Measurements from ENCODE around the gene VWA3A. TPM values are rescaled to one million over a fixed set of nuclear protein-coding genes. Genes with fewer than 3 reads are reported as not detected.
"Not testable (repeated sequence)": the region's sequence is repeated elsewhere in the genome, so short reads cannot be mapped to it uniquely, and the experiment has no call there.

The VWA3A gene
- total and polyA plus RNA-seq, 2 experiments from 2014 or later = not detected

DNA sequence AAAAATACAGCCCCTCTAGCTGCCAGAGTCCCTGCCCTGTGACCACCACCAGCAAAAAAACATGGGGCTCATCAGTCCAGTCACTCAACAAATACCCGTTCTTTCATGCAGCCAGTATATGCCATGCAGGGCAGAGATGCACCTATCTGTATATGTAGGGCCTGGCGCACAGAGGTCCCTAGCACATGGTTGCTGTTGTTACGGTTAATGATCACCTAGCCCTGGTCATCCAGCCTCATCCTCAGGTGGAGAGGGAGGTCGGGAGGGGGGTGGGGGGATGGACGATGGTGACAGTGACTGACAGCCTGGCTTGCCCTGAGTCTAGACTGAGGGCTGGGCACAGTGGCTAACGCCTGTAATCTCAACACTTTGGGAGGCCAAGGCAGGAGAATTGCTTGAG lies 71.5 kb downstream of the VWA3A start:
- in situ Hi-C loops (cut with MboI) = no loop called here
- Histone ChIP-seq H3K36me3 (ENCODE audit: low read depth) (no peaks in the 10 kb centered on the region), H3K79me2 (ENCODE audit: insufficient read depth) (no peaks in the 10 kb centered on the region), H2AFZ (no peak overlapping the region), H3K9ac (no peak overlapping the region), H4K20me1 (ENCODE audit: insufficient read depth) (no peaks in the 10 kb centered on the region), H3K9me3 (ENCODE audit: low read depth) (no peaks in the 10 kb centered on the region), H3K4me1 (ENCODE audit: insufficient read depth) (no peaks in the 10 kb centered on the region), H3K27me3 (replicated peaks; ENCODE audit: insufficient read depth) (peaks cover 23% of the 10 kb centered on the region), H3K9me2 (ENCODE audit: insufficient read depth) (no peaks in the 10 kb centered on the region), H3K4me2 (ENCODE audit: unreplicated experiment) (no peak overlapping the region), H3K27ac (no peak overlapping the region), H3F3A (ENCODE audit: insufficient read depth) (no peaks in the 10 kb centered on the region), H3K4me3 (no peak overlapping the region)
- WGBS, 2 experiments (ENCODE audit: low coverage in 1 of 2, low lambda C conversion rate in 2 of 2, missing lambda C conversion rate in 2 of 2) = 59 to 69% methylated on average over 5 to 6 of the region's 6 CpGs
- no peak for DNase-seq
- TF ChIP-seq EZH2phosphoT487 (IDR thresholded peaks at IDR 0.05; ENCODE audit: insufficient read depth, low read depth) = no peak
- TF ChIP-seq EZH2 (IDR thresholded peaks at IDR 0.05; ENCODE audit: insufficient read depth, poor library complexity, severe bottlenecking) = no peak

DNA sequence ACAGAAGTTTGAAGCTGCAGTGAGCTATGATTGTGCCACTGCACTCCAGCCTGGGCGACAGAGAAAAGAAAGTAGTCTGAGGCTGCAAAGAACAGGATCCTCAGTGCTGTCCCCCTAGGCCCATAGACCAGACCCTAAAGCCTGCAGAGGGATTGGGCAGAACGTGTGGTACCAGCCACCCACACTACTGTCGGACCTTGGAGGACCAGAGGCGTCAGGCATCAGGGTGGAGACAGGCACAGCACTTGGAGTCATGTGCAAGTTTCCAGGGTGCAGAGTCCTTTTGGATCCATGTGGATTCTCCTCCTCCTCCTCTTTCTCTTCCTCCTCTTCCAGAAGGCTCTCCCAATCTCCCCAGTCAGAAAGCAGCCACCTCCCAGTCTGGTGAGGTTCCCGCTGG lies 72.1 kb downstream of the VWA3A start:
- TF ChIP-seq EZH2 (IDR thresholded peaks at IDR 0.05; ENCODE audit: insufficient read depth, poor library complexity, severe bottlenecking) (no peak), EZH2phosphoT487 (IDR thresholded peaks at IDR 0.05; ENCODE audit: insufficient read depth, low read depth) (no peak)
- no peaks in the 10 kb centered on the region for H3F3A ChIP-seq (ENCODE audit: insufficient read depth)
- no peaks in the 10 kb centered on the region for H3K36me3 ChIP-seq (ENCODE audit: low read depth)
- H3K9me2 ChIP-seq (ENCODE audit: insufficient read depth) = no peaks in the 10 kb centered on the region
- H3K4me1 ChIP-seq (ENCODE audit: insufficient read depth) = no peaks in the 10 kb centered on the region
- H3K4me3 ChIP-seq = no peak overlapping the region
- in situ Hi-C loops (cut with MboI) = no loop called here
- H4K20me1 ChIP-seq (ENCODE audit: insufficient read depth) = no peaks in the 10 kb centered on the region
- H3K9me3 ChIP-seq (ENCODE audit: low read depth) = no peaks in the 10 kb centered on the region
- 71 to 73% methylated on average over 5 of the region's 5 CpGs for WGBS, 2 experiments (ENCODE audit: low coverage in 1 of 2, low lambda C conversion rate in 2 of 2, missing lambda C conversion rate in 2 of 2)
- H3K27ac ChIP-seq = no peak overlapping the region
- H2AFZ ChIP-seq = no peak overlapping the region
- H3K4me2 ChIP-seq (ENCODE audit: unreplicated experiment) = no peak overlapping the region
- no peaks in the 10 kb centered on the region for H3K79me2 ChIP-seq (ENCODE audit: insufficient read depth)
- H3K27me3 ChIP-seq (replicated peaks; ENCODE audit: insufficient read depth) = peaks cover 23% of the 10 kb centered on the region
- H3K9ac ChIP-seq = no peak overlapping the region
- no peak for DNase-seq

GRCh38 chr16:22165508-22166285 lies 73.4 kb downstream of the VWA3A start:
- Histone ChIP-seq H3K4me3 (no peak overlapping the region), H3K27ac (no peak overlapping the region), H3K9me3 (ENCODE audit: low read depth) (no peaks in the 10 kb centered on the region), H3K9ac (no peak overlapping the region), H3K4me2 (ENCODE audit: unreplicated experiment) (no peak overlapping the region), H3F3A (ENCODE audit: insufficient read depth) (no peaks in the 10 kb centered on the region), H3K9me2 (ENCODE audit: insufficient read depth) (no peaks in the 10 kb centered on the region), H3K36me3 (ENCODE audit: low read depth) (no peaks in the 10 kb centered on the region), H2AFZ (no peak overlapping the region), H4K20me1 (ENCODE audit: insufficient read depth) (no peaks in the 10 kb centered on the region), H3K79me2 (ENCODE audit: insufficient read depth) (no peaks in the 10 kb centered on the region), H3K4me1 (ENCODE audit: insufficient read depth) (no peaks in the 10 kb centered on the region), H3K27me3 (replicated peaks; ENCODE audit: insufficient read depth) (peaks cover 19% of the 10 kb centered on the region)
- no peak for DNase-seq
- 69 to 73% methylated on average over 14 to 16 of the region's 16 CpGs for WGBS, 2 experiments (ENCODE audit: low coverage in 1 of 2, low lambda C conversion rate in 2 of 2, missing lambda C conversion rate in 2 of 2)
- TF ChIP-seq EZH2 (IDR thresholded peaks at IDR 0.05; ENCODE audit: insufficient read depth, poor library complexity, severe bottlenecking) (no peak), EZH2phosphoT487 (IDR thresholded peaks at IDR 0.05; ENCODE audit: insufficient read depth, low read depth) (no peak)
- in situ Hi-C loops (cut with MboI) = no loop called here

DNA sequence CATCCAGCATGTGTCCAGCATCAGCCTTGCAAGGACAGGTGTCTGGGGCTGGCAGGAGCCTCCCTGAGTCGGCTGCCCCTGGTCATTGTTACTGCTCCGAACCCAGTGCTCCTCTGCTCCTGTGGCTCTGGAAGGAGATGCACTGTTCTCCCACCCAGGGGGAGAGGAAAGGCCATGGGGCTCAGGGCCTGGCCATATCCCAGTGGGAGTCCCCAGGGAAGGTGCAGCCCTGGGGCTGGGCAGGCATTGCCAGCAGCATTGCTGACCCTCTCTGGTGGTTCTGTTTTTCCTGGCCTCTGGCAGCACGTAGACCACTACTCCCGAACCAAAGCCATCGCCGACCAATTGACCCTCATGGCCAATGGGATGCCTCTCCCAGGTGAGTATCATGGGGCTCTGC lies 79.6 kb downstream of the VWA3A start:
- in situ Hi-C loops (cut with MboI) = no loop called here
- TF ChIP-seq EZH2 (IDR thresholded peaks at IDR 0.05; ENCODE audit: insufficient read depth, poor library complexity, severe bottlenecking) (no peak), EZH2phosphoT487 (IDR thresholded peaks at IDR 0.05; ENCODE audit: insufficient read depth, low read depth) (no peak)
- H3K27ac ChIP-seq = no peak overlapping the region
- no peaks in the 10 kb centered on the region for H3K79me2 ChIP-seq (ENCODE audit: insufficient read depth)
- 67 to 77% methylated on average over 6 of the region's 6 CpGs for WGBS, 2 experiments (ENCODE audit: low coverage in 1 of 2, low lambda C conversion rate in 2 of 2, missing lambda C conversion rate in 2 of 2)
- H3F3A ChIP-seq (ENCODE audit: insufficient read depth) = no peaks in the 10 kb centered on the region
- H3K9ac ChIP-seq = no peak overlapping the region
- H3K9me2 ChIP-seq (ENCODE audit: insufficient read depth) = no peaks in the 10 kb centered on the region
- H3K4me2 ChIP-seq (ENCODE audit: unreplicated experiment) = no peak overlapping the region
- DNase-seq = no peak
- H3K27me3 ChIP-seq (replicated peaks; ENCODE audit: insufficient read depth) = no peaks in the 10 kb centered on the region
- H3K9me3 ChIP-seq (ENCODE audit: low read depth) = no peaks in the 10 kb centered on the region
- no peak overlapping the region for H3K4me3 ChIP-seq
- H4K20me1 ChIP-seq (ENCODE audit: insufficient read depth) = no peaks in the 10 kb centered on the region
- no peaks in the 10 kb centered on the region for H3K36me3 ChIP-seq (ENCODE audit: low read depth)
- H2AFZ ChIP-seq = no peak overlapping the region
- no peaks in the 10 kb centered on the region for H3K4me1 ChIP-seq (ENCODE audit: insufficient read depth)

- H3F3A ChIP-seq (ENCODE audit: insufficient read depth); H2AFZ ChIP-seq; H3K4me1 ChIP-seq (ENCODE audit: insufficient read depth); DNase-seq; H3K9ac ChIP-seq; in situ Hi-C loops (cut with MboI); H3K9me3 ChIP-seq (ENCODE audit: low read depth); H3K9me2 ChIP-seq (ENCODE audit: insufficient read depth); H3K27ac ChIP-seq; H3K27me3 ChIP-seq (replicated peaks; ENCODE audit: insufficient read depth); H3K36me3 ChIP-seq (ENCODE audit: low read depth); H3K4me2 ChIP-seq (ENCODE audit: unreplicated experiment); H3K79me2 ChIP-seq (ENCODE audit: insufficient read depth); H3K4me3 ChIP-seq; H4K20me1 ChIP-seq (ENCODE audit: insufficient read depth): not testable (repeated sequence)
- 63 to 72% methylated on average over 1 of the region's 1 CpG for WGBS, 2 experiments (ENCODE audit: low coverage in 1 of 2, low lambda C conversion rate in 2 of 2, missing lambda C conversion rate in 2 of 2)
Measured at GRCh38 chr16:22172642-22173041, 80.3 kb downstream of the VWA3A start.
